K562 (cell line): Measurements from ENCODE around the gene CYP11A1.

Source experiments
- ARID2 ChIP-seq: fragments of 450-650 bp; IDR thresholded peaks from 2 replicates; pipeline ENCODE4 v1.6.1; 2017; ENCODE audit warnings: antibody characterized with exemption, mild to moderate bottlenecking
- FUS ChIP-seq: fragments of 200-400 bp; formaldehyde crosslinking; optimal IDR thresholded peaks from 2 replicates; pipeline ENCODE3; 2017; ENCODE audit warnings: low read depth, low read length
- MAFK ChIP-seq: IDR thresholded peaks from 2 replicates; pipeline ENCODE4 v1.6.1; 2011; ENCODE audit warnings: low read length, improper control_type of control experiment
- NR2C2 ChIP-seq, 2 experiments: fragments of 200-800 bp in 1 of 2; sonication (Bioruptor generic) in 1 of 2; sonication (generic) in 1 of 2; formaldehyde crosslinking in 1 of 2; IDR thresholded peaks; 2 replicates each; pipeline versions ENCODE4 v1.6.1 to v1.8.0; 2016 to 2022; ENCODE audit warnings: mild to moderate bottlenecking in 1 of 2, missing compliant biosample characterization in 1 of 2, missing genetic modification characterization in 1 of 2, missing genetic modification reagents in 1 of 2
- POLR2A ChIP-seq: fragments of 450-650 bp; conservative IDR thresholded peaks from 2 replicates; pipeline ENCODE4 v1.6.1; 2016
- TRIM28 ChIP-seq: fragments of 450-650 bp; IDR thresholded peaks from 2 replicates; pipeline ENCODE4 v1.6.1; 2017
- TF ChIP-seq, protein P1 (sequence below): sonication (generic); formaldehyde crosslinking; IDR thresholded peaks from 2 replicates; pipeline ENCODE4 v1.5.0; 2020; ENCODE audit warnings: missing genetic modification reagents

DNA sequence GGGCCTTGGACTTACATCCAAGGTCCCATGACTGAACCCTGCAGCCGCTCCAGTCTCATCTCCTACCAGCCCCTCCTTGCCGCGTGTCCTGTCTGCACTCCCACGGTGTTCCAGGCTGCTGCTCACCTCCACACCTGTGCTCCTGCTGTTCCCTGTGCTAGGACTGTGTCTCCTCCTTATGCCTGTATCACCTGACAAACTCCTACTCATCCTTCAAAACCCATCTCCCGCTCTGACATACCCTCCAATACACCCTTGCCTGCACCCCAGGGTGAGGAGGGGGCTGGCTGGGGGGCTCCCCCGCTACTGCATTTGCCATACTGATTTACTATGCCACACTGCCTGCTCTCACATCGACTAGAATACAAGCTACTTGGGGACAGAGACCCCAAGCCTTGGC lies 53.6 kb downstream of the CYP11A1 start:
- TF ChIP-seq FUS (no peak), ARID2 (no peak), NR2C2 (CRISPR knock-in tag; IDR thresholded peaks at IDR 0.05) (no peak), NR2C2 (tag; IDR thresholded peaks at IDR 0.05) (no peak), TRIM28 (no peak), POLR2A (no peak), MAFK (no peak)
- TF ChIP-seq, protein P1, sequence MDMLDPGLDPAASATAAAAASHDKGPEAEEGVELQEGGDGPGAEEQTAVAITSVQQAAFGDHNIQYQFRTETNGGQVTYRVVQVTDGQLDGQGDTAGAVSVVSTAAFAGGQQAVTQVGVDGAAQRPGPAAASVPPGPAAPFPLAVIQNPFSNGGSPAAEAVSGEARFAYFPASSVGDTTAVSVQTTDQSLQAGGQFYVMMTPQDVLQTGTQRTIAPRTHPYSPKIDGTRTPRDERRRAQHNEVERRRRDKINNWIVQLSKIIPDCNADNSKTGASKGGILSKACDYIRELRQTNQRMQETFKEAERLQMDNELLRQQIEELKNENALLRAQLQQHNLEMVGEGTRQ (CRISPR knock-in tag): no peak
